Stimulated activated CD8-positive, alpha-beta memory T cell treated with anti-CD3 and anti-CD28 coated beads, Interleukin-2, amount 100 ng/mL, for 1 hour (primary cell): ENCODE results near the gene MBD1.
"Not testable (repeated sequence)": the region's sequence is repeated elsewhere in the genome, so short reads cannot be mapped to it uniquely, and the experiment has no call there.

ENCODE experiments used
- DNase-seq, 2 donors: peaks; one replicate each; pipeline ENCODE4 v3.0.0-alpha.2; 2020; ENCODE audit warnings: low read depth in 2 of 2

The MBD1 gene, protein sequence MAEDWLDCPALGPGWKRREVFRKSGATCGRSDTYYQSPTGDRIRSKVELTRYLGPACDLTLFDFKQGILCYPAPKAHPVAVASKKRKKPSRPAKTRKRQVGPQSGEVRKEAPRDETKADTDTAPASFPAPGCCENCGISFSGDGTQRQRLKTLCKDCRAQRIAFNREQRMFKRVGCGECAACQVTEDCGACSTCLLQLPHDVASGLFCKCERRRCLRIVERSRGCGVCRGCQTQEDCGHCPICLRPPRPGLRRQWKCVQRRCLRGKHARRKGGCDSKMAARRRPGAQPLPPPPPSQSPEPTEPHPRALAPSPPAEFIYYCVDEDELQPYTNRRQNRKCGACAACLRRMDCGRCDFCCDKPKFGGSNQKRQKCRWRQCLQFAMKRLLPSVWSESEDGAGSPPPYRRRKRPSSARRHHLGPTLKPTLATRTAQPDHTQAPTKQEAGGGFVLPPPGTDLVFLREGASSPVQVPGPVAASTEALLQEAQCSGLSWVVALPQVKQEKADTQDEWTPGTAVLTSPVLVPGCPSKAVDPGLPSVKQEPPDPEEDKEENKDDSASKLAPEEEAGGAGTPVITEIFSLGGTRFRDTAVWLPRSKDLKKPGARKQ

DNA sequence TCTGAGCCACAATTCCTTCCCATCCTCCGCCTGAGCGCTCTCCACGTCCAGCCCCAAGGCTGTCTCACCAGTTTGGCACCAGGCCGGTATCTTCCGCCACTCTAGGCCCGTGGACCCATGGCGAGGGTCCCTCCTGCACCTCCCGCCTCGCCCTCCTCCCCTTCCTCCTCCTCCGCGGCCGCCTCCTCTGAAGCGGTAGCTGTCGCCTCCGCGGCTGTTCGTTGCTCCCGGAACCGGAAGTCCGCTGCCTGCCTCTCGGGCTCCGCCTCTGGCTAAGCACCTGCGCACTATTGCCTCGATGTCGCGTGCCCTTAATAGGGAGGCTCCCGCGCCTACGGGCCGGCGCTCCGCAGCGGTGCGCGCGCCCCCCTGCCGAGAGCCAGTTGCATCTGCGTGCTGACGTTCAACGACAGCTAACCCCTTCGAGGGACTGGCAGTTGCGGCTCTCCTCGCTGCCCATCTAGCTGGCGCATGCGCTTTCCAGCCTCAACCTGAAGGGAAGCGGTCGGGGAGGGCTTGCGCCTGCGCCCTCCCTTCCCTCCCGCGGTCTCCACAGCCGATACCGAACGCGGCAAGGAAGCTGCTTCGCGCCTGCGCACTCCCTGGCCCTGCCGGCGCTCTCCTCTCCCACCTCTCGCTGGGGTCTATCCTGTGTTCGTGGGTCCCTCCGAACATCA, at the start of gene MBD1:
MBD1 (minus strand) TSS at position 229 of the 677 bp plus-strand sequence. CDS start 1,531 bp downstream, outside the sequence.
- peak; percentile 90 to 94 for DNase-seq

DNA sequence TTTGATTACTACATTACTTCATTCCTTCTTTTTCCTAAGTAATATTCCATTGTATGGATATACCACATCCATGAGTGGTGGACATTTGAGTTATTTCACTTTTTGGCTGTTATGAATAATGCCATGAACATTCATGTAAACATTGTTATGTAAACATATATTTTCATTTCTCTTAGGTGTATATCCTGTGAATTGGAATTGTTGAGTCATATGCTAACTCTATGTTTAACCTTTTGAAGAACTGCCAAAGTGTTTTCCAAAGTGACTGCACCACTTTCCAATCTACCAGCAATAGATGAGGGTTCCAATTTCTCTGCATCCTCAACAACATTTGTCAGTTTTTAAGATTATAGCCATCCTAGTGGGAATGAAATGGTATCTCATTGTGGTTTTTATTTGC, 48.9 kb upstream of the MBD1 start:
- DNase-seq: no peak

GRCh38 chr18:50327983-50328382, 46.7 kb upstream of the MBD1 start:
- DNase-seq: no peak

DNA sequence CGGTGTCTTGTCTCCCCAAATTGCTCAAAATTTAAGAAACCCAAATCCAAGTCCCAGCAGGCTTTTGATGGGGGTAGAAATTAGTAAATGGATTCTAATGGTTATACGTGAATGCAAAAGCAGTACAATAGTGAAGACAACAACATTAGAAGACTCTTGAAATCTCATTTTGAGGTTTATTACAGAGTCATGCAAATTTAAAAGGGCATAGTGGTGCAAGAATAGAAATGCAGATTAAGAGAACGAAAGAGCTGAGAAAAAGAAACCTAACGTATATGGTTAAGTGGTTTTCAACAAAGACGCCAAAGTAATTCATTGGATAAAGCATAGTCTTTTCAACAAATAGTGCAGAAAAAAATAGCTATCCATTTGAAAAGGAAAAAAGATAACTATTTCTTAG, 39.4 kb upstream of the MBD1 start:
- no peak for DNase-seq

- no peak for DNase-seq
Measured at GRCh38 chr18:50315100-50315871, 34.0 kb upstream of the MBD1 start.

- DNase-seq: no peak
Measured at GRCh38 chr18:50313873-50314460, 32.6 kb upstream of the MBD1 start.

- DNase-seq: no peak
Measured at GRCh38 chr18:50313031-50313607, 31.8 kb upstream of the MBD1 start.

GRCh38 chr18:50312296-50313030, 31.1 kb upstream of the MBD1 start:
- DNase-seq: no peak

GRCh38 chr18:50311650-50312049, 30.3 kb upstream of the MBD1 start:
- no peak for DNase-seq

DNA sequence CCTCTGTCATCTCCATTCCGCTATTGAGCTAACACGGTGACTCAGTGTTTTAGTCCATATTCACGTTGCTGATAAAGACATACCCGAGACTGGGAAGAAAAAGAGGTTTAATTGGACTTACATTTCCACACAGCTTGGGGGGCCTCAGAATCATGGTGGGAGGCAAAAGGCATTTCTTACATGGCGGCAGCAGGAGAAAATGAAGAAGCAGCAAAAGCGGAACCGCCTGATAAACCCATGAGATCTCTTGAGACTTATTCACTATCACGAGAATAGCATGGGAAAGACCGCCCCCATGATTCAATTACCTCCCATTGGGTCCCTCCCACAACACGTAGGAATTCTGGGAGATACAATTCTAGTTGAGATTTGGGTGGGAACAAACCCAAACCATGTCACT, 28.8 kb upstream of the MBD1 start:
- DNase-seq: no peak

DNA sequence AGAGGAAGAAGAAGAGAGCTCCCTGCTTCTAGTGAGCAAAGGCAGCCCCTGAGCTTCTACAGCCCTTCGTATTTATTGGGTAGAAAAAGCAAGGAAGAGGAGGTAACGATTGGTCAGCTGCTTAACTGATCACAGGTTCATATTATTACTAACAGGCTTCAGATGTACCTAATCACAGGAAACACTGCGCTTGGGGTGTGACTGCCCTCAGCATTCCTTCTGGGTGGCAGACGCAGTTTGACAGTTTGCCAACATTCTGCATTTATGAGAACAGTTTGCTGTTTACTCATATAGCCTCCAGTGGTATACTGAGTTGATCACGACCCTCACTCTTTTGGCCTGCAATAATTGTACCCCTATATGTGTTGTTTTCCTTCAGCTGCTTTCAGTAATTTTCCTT, 27.5 kb upstream of the MBD1 start:
- DNase-seq: not testable (repeated sequence)

- DNase-seq: peak; percentile 72 to 83
Measured at GRCh38 chr18:50307738-50308470, 26.6 kb upstream of the MBD1 start.

DNA sequence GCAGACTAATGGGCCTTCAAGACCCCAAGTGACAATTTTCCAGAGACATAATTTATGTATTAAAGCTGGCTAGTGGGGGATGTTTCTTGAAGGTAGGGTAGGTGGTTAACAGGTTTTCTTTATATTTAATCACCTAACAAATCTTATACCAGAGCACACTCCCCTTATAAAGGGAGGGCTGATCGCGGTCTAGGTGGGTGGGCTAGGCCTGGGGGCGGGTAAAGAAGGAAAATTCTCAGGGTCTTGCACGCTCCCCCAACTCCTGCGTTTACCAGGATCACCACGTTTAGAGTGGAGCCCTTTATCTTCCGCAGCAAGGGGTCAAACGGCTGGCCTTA, 26.0 kb upstream of the MBD1 start:
- no peak for DNase-seq

DNA sequence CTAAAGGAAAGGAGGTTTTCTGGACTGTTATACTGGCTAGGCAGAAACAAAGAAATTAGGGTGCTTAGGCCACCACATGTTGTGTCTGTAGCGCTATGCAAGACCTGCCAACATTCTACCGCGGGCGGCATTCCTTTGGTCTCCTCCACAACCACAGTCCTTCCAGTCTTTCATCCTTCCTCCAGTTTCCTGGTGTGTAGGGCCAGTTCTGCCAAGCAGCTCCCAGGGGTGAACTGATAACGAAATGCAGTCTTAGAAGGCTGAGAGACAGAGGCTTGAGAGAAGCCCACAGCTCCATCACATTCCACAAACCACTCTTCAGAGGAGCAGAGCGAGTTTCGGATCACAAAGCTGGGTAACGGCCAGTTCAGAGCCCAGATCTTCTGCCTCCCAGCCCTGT, 25.6 kb upstream of the MBD1 start:
- DNase-seq: no peak

- no peak for DNase-seq
Measured at GRCh38 chr18:50301074-50301473, 19.8 kb upstream of the MBD1 start.

DNA sequence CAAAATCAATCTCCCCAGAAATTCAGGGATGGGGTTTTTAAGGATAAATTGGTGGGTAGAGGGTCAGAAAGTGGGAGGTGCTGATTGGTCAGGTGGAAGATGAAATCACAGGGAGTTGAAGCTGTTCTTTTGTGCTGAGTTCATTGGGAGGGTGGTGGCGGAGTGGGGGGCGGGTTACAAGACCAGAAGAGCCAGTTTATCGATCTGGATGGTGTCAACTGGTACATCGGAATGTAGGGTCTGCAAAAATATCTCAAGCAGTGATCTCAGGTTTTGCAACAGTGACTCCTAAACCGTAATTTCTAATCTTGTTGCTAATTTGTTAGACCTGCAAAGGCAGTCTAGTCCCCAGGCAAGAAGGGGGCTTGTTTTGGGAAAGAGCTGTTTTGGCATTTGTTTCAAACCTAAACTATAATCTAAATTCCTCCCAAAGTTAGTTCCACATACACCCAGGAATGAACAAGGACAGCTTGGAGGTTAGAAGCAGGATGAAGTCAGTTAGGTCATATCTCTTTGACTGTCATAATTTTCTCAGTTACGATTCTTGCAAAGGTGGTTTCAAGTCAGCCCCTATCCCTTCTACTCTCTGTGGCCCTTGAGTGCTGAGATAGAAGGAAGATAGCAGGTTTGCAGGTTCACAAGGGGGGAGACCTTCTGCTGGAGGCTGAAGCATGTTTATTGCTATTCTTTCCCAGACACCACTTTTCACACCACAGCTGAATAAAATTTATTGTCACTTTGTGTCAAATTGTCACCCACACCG, 18.5 kb upstream of the MBD1 start:
- DNase-seq: no peak

GRCh38 chr18:50298443-50299284, 17.3 kb upstream of the MBD1 start:
- no peak for DNase-seq
